CD4-positive, alpha-beta T cell treated with Interleukin-1 beta for 1 hour (primary cell): Measurements from ENCODE around the gene TNFAIP3.
A peak's percentile ranks its signal among the peaks of the same experiment; 100 is the strongest.
"Not testable (repeated sequence)": the region's sequence is repeated elsewhere in the genome, so short reads cannot be mapped to it uniquely, and the experiment has no call there.

Experiments used
- DNase-seq, 2 donors: peaks; one replicate each; pipeline ENCODE4 v3.0.0-alpha.2; 2020 to 2022

TNFAIP3 gene

GRCh38 chr6:137866914-137867684 is at the start of gene TNFAIP3:
TSS of gene TNFAIP3 (plus strand) at chr6:137867259. CDS start at chr6:137871228, 3,969 bp downstream.
- peak; percentile 97 for DNase-seq

- DNase-seq: no peak
Observed at GRCh38 chr6:137818440-137818839, 48.6 kb upstream of the TNFAIP3 start.

DNA sequence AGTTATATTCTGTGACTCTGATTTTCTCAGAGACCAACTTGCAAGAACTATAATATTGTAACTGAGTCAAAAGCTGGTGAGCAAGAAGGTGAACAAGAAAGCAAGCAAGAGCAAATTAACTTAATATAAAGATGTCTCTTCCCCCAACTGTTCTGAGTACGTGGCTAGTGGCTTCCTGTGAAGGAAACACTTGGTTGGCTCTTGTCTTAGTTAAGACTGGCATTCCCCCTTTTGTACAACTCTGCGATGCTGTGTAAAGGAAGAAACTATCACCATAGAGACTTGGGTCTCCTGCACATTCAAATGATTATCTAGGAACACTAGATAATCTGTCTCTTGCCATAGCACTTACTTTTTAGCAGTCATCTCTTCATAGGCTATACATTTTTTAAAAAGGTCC is 47.3 kb upstream of the TNFAIP3 start:
- DNase-seq: peak; percentile 65 to 82

DNA sequence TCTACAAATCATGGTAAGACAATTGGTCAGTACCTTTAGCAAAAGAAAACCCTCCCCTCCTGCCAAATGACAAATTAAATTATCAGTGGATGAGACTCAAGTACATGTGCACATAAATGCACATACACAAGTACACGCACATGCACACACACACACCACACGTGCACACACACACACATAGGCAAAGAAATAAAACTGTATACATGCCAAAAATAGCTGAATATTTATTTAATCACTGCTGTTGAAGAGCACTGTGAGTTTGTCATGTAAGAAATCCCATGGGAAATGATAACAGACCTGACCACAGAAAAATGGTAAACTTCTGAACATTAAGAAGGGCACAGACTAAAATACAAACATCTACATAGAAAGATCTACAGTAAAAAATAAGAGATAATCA is 46.6 kb upstream of the TNFAIP3 start:
- DNase-seq: no peak

DNA sequence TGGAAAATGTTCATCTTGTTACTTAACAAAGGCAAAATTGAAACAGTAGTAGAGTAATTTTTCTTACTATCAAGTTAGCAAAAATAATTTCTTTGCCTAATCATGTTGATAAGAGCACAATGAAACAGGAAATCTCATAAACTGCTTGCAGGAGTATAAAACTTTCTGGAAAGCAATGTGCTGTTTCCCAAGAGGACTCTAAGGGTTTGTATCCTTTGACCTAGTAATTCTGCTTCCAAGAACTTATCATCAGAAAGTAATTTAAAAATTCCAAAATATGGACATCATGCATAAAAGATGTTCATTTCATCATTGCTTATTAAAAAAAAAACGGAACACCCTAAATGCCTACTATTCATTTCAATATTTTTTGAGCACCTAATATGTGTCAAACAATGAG is 46.1 kb upstream of the TNFAIP3 start:
- no peak for DNase-seq

DNA sequence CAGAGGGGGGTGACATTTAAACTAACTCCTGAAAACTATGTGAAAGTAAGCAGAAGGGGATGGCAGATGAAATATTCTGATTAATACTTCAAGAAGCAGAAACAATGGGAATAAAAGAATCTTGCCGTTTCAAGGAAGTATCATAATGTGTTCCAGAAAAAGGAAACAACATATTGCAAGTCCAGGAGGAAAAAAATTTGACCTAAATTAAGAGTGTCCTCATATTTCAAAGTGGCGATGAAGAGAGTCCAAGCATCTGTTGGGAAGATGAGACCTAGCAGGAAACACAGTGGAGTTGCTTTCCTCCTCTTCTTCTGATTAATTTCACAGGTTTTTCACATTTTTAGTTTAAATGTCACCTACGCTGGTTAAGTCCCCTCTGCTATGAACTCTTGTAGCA is 45.6 kb upstream of the TNFAIP3 start:
- no peak for DNase-seq

- peak; percentile 94 to 97 for DNase-seq
Observed at GRCh38 chr6:137823826-137824555, 43.1 kb upstream of the TNFAIP3 start.

DNA sequence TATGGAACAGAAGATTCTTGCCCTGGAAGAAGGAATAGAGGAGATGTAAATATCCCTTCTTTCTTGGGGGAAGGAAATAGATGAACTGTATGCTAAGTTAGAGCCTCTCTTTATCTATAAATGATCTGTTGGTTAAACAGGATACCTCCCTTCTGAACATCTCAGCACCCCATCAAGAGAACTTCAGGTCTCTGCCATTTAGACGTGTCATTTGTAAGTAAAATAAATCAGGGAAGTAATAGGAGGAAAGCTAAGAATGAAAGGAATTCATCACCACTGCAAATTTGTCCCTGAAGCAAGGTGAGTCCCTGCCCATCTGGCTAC is 42.5 kb upstream of the TNFAIP3 start:
- DNase-seq: no peak

- no peak for DNase-seq
Observed at GRCh38 chr6:137824896-137825295, 42.2 kb upstream of the TNFAIP3 start.

DNA sequence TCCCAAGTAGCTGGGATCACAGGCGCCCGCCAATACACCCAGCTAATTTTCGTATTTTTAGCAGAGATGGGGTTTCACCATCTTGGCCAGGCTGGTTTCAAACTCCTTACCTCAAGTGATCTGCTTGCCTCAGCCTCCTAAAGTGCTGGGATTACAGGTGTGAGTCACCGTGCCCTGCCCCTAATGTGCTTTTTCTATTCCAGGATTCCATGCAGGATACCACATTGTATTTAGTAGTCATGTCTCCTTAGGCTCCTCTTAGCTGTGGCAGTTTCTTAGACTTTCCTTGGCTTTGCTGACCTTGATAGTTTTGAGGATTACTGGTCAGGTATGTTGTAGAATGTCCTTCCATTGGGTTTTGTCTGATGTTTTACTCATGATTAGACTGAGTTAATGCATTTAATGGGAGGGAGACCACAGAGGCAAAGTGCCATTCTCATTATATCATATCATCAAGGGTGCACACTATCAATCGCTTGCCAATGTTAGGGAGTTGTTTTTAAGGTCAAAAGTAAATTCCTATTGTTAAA is 39.6 kb upstream of the TNFAIP3 start:
- no peak for DNase-seq

- peak in 1 of 2 donors; percentile 27 for DNase-seq
Observed at GRCh38 chr6:137827977-137828810, 38.9 kb upstream of the TNFAIP3 start.

DNA sequence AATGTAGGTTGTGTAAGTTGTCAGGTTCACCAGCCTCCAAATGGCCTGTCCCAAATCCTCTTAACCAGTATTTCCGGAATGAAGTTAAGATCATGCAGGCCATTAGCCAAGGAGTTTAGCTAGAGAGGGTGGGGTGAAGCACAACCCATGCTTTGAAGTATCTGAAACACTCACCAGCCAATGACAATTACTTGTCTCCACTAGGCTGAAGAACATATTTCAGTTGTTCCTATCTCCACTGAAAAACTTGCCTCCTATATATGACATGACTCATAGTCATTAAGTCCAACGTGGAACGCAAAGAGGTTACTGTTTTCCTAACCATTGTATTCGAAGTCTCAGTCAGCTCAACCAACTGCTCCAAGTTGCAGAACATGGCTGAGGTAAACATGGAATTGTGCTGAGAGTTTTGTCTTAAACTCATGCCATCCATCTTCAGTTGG is 37.4 kb upstream of the TNFAIP3 start:
- no peak for DNase-seq

DNA sequence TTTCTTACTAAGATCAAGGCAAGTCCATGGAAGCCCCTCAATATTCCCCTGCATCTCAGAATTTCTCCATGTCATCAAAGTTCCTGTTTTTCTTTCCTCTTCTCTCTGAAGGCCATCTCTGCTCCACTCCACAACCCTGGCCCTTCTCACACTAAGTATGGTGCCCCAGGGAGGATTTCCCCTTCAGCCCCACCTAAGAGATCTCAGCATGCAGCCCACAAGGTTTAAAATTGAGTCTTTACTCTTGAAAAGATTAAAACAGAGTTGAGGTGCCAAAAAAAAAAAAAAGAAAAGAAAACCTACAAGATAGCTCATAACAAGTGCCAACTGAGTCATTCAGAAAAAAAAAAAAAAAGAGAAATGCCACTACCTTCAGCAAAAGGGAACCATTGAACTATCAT is 36.5 kb upstream of the TNFAIP3 start:
- no peak for DNase-seq

- DNase-seq: no peak
Observed at GRCh38 chr6:137832110-137832509, 34.9 kb upstream of the TNFAIP3 start.

- no peak for DNase-seq
Observed at GRCh38 chr6:137834508-137834907, 32.6 kb upstream of the TNFAIP3 start.

DNA sequence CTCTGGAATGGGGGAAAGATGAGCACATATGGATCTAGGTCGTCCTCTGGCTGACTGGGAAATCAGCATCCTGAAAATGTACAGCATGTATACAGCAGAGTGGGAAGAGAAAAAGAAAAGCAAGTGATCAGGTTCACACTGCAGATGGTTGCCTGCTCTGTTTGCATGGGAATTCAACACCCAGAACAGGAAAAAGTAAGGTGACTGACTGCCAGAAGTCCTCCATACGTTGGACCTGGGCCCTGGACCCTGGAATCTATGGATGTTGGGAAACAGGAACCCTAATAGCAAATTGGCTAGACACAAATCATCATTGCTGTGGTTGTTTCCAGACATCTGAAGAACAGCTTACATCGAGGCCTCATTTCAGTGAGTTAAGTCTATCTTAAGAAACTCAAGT is 30.3 kb upstream of the TNFAIP3 start:
- no peak for DNase-seq

- not testable (repeated sequence) for DNase-seq
Observed at GRCh38 chr6:137838090-137838489, 29.0 kb upstream of the TNFAIP3 start.

DNA sequence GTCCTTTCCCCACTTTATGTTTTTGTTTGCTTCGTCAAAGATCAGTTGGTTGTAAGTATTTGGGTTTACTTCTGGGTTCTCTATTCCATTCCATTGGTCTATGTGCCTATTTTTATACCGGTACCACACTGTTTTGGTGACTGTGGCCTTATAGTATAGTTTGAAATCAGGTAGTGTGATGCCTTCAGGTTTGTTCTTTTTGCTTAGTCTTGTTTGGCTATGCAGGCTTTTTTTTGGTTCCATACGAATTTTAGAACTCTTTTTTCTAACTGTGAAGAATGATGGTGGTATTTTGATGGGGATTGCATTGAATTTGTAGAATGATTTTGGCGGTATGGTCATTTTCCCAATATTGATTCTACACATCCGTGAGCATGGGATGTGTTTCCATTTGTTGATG is 28.5 kb upstream of the TNFAIP3 start:
- not testable (repeated sequence) for DNase-seq

DNA sequence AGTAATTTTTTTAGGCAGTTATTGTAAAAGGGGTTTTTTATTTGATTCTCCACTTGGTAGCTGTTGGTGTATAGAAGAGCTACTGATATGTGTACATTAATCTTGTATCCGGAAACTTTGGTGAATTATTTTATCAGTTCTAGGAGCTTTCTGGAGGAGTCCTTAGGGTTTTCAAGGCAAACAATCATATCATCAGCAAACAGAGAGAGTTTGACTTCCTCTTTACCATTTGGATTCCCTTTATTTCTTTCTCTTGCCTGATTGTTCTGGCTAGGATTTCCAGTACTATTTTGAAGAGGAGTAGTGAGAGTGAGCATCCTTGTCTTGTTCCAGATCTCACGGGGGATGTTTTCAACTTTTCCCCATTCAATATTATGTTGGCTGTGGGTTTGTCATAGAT is 28.0 kb upstream of the TNFAIP3 start:
- DNase-seq: no peak

DNA sequence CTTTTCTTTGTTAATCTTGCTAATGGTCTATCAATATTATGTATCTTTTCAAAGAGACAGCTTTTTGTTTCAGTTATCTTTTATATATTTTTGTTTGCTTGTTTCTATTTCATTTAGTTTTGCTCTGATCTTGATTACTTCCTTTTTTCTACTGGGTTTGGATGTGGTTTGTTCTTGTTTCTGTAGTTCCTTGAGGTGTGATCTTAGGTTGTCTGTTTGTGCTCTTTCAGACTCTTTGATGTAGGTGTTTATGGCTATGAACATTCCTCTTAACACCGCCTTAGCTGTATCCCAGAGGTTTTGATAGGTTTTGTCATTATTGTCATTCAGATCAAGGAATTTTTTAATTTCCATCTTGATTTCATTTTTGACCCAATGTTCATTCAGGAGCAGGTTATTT is 26.8 kb upstream of the TNFAIP3 start:
- no peak for DNase-seq

- no peak for DNase-seq
Observed at GRCh38 chr6:137843211-137843610, 23.8 kb upstream of the TNFAIP3 start.

DNA sequence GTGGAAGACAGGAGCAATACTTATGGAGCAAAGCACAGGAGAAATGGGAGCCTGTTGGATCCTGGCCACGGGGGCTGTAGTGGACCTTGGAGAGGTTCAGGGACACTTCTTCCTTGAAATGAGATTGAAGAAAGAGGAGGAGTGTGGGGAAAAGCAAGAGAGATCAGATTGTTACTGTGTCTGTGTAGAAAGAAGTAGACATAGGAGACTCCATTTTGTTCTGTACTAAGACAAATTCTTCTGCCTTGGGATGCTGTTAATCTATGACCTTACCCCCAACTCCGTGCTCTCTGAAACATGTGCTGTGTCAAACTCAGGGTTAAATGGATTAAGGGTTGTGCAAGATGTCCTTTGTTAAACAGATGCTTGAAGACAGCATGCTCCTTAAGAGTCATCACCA is 22.7 kb upstream of the TNFAIP3 start:
- not testable (repeated sequence) for DNase-seq

- not testable (repeated sequence) for DNase-seq
Observed at GRCh38 chr6:137844773-137845172, 22.3 kb upstream of the TNFAIP3 start.
